Activated CD4-positive, alpha-beta T cell treated with anti-CD3 and anti-CD28 coated beads, Interleukin-2, amount 50 U/mL, for 1 hour (primary cell): Measurements from ENCODE around the gene NXN.
"Not testable (repeated sequence)": the region's sequence is repeated elsewhere in the genome, so short reads cannot be mapped to it uniquely, and the experiment has no call there.

Experiments
- DNase-seq: peaks from one replicate; pipeline ENCODE4 v3.0.0-alpha.2; 2020

NXN gene

DNA sequence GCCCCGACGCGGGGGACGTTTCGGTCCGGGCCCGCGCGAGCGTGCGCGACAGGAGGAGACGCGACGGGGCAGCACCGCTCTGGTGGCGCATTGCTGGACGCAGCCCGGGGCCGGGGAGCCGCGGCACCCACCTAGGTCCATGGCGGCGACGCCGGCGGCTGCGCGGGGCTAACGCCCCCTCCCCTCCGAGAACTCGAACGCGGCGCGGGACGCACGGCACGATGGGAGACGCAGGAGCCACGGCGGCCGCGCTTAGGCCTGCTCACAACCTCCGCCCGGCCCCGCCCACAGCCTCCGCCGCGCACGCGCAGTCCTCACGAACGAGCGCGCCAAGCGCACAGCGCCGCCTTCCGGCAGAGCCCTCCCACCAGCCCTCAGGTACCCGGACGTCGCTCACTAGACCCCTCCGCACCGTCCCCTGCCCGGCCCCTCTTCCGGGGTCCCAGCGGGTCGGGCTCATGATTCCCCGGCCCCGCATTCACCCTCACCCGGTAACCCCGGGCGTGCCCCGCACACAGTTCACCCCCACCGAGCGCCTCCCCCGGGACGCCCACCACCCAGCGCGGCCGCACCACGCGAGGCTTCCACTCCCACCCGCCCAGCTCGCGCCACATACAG, 227.5 kb downstream of the NXN start, which contains the start of gene GEMIN4:
TSS of gene GEMIN4 (minus strand) at position 263 of the 618 bp plus-strand sequence. CDS start at position 141, 122 bp downstream.
- DNase-seq = peak; percentile 98

DNA sequence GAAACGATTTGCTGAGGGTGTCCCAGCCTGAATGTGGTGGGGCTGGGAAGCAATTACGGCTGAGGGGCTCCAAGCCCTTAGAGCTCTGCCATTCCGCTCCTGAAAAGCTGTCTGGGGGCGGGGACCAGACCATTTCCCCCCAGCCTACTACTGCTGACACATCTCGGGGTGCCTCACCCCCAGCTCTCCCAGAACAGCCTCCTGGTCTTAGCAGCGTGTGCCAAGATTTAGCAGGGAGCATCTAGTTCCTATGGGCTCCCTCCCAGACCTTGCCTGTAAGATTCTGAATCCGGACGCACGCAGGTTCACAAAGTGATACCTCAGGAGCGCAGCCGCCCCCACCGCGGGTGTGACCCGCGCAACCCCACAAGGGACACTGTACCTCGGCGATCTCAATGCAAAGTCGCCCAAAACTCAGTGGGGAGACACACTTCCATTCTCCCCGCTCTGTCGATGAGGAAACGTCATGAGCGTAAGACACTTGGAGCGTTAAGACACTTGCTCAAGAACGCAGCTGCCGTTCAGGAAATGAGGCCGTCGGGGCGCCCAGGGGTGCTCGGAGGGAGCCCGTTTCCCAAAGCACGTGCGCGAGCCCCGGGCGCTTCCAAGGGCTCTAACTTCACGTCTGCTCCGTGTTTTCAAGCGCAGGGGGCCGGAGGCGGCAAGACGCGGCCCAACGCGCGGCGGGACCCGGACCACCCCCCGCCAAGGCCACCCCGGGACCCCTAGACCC, 228.1 kb downstream of the NXN start:
- DNase-seq = peak; percentile 47

GRCh38 chr17:750431-751037, 229.0 kb downstream of the NXN start:
- no peak for DNase-seq

DNA sequence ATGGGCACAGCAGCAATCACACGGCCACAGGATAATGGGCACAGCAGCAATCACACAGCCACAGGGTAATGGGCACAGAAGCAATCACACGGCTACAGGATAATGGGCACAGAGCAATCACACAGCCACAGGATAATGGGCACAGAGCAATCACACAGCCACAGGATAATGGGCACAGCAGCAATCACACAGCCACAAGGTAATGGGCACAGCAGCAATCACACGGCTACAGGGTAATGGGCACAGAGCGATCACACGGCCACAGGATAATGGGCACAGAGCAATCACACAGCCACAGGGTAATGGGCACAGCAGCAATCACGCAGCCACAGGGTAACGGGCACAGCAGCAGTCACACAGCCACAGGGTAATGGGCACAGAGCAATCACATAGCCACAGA, 230.2 kb downstream of the NXN start:
- not testable (repeated sequence) for DNase-seq
